Keratinocyte (primary cell): ENCODE data around the gene RAB44. TPM values are rescaled to one million over a fixed set of nuclear protein-coding genes. Genes with fewer than 3 reads are reported as not detected.

Source experiments
- DNase-seq: peaks from one replicate; pipeline ENCODE4 v3.0.0-alpha.2; 2011; ENCODE audit warnings: low read depth, missing footprints, low spot score
- FAIRE-seq: peaks from 2 replicates; lab custom pipeline; 2011; peaks lifted over from hg19 to GRCh38; lab: Jason Lieb, UNC
- H2AFZ ChIP-seq: 2 replicates; pipeline ENCODE4 v1.6.0; 2012; ENCODE audit warnings: low read length, control low read depth, inconsistent platforms; ENCODE audit not compliant: control insufficient read depth
- H3K27ac ChIP-seq: 2 replicates; pipeline ENCODE4 v1.5.1; 2011; ENCODE audit warnings: low read length; ENCODE audit not compliant: control insufficient read depth, insufficient read depth
- H3K27me3 ChIP-seq: 3 replicates; pipeline ENCODE4 v1.6.0; 2011; ENCODE audit warnings: low read length; ENCODE audit not compliant: control insufficient read depth, insufficient read depth; ENCODE audit errors: extremely low read depth
- H3K36me3 ChIP-seq, 2 experiments: 2 replicates in 1 of 2; 3 replicates in 1 of 2; pipeline ENCODE4 v1.5.1; 2011; ENCODE audit warnings: low read length in 2 of 2, mild to moderate bottlenecking in 1 of 2; ENCODE audit not compliant: control insufficient read depth in 2 of 2, insufficient read depth in 2 of 2; ENCODE audit errors: extremely low read depth in 1 of 2
- H3K4me1 ChIP-seq: 3 replicates; pipeline ENCODE4 v1.5.1; 2011; ENCODE audit warnings: low read length; ENCODE audit not compliant: control insufficient read depth, insufficient read depth; ENCODE audit errors: extremely low read depth
- H3K4me2 ChIP-seq: 3 replicates; pipeline ENCODE4 v1.6.0; 2011; ENCODE audit warnings: low read depth, low read length; ENCODE audit not compliant: control insufficient read depth, insufficient read depth; ENCODE audit errors: extremely low read depth
- H3K4me3 ChIP-seq, 3 experiments: fragments of 200-600 bp in 1 of 3; sonication (generic) in 1 of 3; 2 replicates in 2 of 3; 3 replicates in 1 of 3; pipeline ENCODE4 v1.5.1; 2011 to 2016; ENCODE audit warnings: low read length in 3 of 3, mild to moderate bottlenecking in 3 of 3, control low read depth in 2 of 3, inconsistent platforms in 1 of 3, low read depth in 1 of 3, mixed read lengths in 1 of 3, mixed run types in 1 of 3, moderate library complexity in 1 of 3; ENCODE audit not compliant: control insufficient read depth in 2 of 3, insufficient read depth in 2 of 3; ENCODE audit errors: extremely low read depth in 1 of 3
- H3K79me2 ChIP-seq: 2 replicates; pipeline ENCODE4 v1.6.0; 2012; ENCODE audit warnings: low read length; ENCODE audit not compliant: control insufficient read depth, insufficient read depth
- H3K9ac ChIP-seq: 3 replicates; pipeline ENCODE4 v1.6.0; 2011; ENCODE audit warnings: low read length; ENCODE audit not compliant: control insufficient read depth, insufficient read depth; ENCODE audit errors: extremely low read depth
- H3K9me1 ChIP-seq: 3 replicates; pipeline ENCODE4 v1.6.0; 2011; ENCODE audit warnings: low read length; ENCODE audit not compliant: control insufficient read depth, insufficient read depth; ENCODE audit errors: extremely low read depth
- H3K9me3 ChIP-seq: 2 replicates; pipeline ENCODE4 v1.5.1; 2012; ENCODE audit warnings: low read depth, low read length; ENCODE audit not compliant: control insufficient read depth
- H4K20me1 ChIP-seq: 3 replicates; pipeline ENCODE4 v1.6.0; 2011; ENCODE audit warnings: low read length; ENCODE audit not compliant: control insufficient read depth, insufficient read depth; ENCODE audit errors: extremely low read depth
- CTCF ChIP-seq, 3 experiments: IDR thresholded peaks in 1 of 3; conservative IDR thresholded peaks in 1 of 3; optimal IDR thresholded peaks in 1 of 3; 2 replicates in 2 of 3; 3 replicates in 1 of 3; pipeline versions ENCODE3 to v1.5.1; 2011; ENCODE audit warnings: low read length in 3 of 3, mild to moderate bottlenecking in 3 of 3, moderate library complexity in 2 of 3, control low read depth in 1 of 3, inconsistent platforms in 1 of 3; ENCODE audit not compliant: insufficient read depth in 2 of 3; ENCODE audit errors: extremely low read depth in 1 of 3
- EZH2 ChIP-seq: IDR thresholded peaks from one replicate; pipeline ENCODE4 v1.6.1; 2012; ENCODE audit warnings: inconsistent platforms, mild to moderate bottlenecking, low read length, moderate library complexity
- dilution Hi-C: fragments of 300-500 bp; cut with MboI; formaldehyde crosslinking; loops from one replicate; pipeline ENCODE4 v1.7.0; 2020; ENCODE audit warnings: low sequenced_read_pairs; ENCODE audit not compliant: extremely low pct_ligation_motif_present
- polyA plus RNA-seq, 5 experiments: library from polyadenylated mRNA; depleted of rRNA in 3 of 5; stranded (reverse) in 3 of 5; stranded (forward) in 1 of 5; unstranded in 1 of 5; fragments of >200 nt; gene quantifications; 1 replicate in 1 of 5; 2 replicates in 3 of 5; 3 replicates in 1 of 5; pipeline versions ENCODE4 v1.2.1 to v1.2.3, GENCODE V29; 2011 to 2012; ENCODE audit warnings: missing spikeins in 2 of 5, low read depth in 1 of 5, low replicate concordance in 1 of 5

RAB44 gene
- polyA plus RNA-seq, 1 donor (not counting 4 experiments of a cell fraction or from before 2014, with no cell fraction given): 0.03 TPM

GRCh38 chr6:36746251-36746650 lies 48.6 kb downstream of the RAB44 start:
- no peaks in the 10 kb centered on the region for H4K20me1 ChIP-seq
- FAIRE-seq (no peak), DNase-seq (no peak)
- H3K4me1 ChIP-seq: peaks cover 18% of the 10 kb centered on the region
- TF ChIP-seq CTCF (optimal IDR thresholded peaks at IDR 0.05 in 1 of 3, IDR thresholded peaks at IDR 0.05 in 1 of 3, conservative IDR thresholded peaks at IDR 0.05 in 1 of 3; ENCODE audit: extremely low read depth in 1 of 3, insufficient read depth in 2 of 3, low read length in 3 of 3) (no peak), EZH2 (no peak)
- H3K27ac ChIP-seq: no peak overlapping the region
- no peaks in the 10 kb centered on the region for H3K9me3 ChIP-seq
- no peak overlapping the region for H3K4me2 ChIP-seq
- H3K9ac ChIP-seq: no peak overlapping the region
- H3K9me1 ChIP-seq: no peaks in the 10 kb centered on the region
- no peak overlapping the region for H2AFZ ChIP-seq
- no peaks in the 10 kb centered on the region for H3K27me3 ChIP-seq
- no peak overlapping the region for H3K4me3 ChIP-seq
- H3K79me2 ChIP-seq: no peaks in the 10 kb centered on the region
- no peaks in the 10 kb centered on the region for H3K36me3 ChIP-seq
- dilution Hi-C loops: no loop called here

GRCh38 chr6:36749829-36750489 lies 52.3 kb downstream of the RAB44 start:
- H3K27me3 ChIP-seq: no peaks in the 10 kb centered on the region
- no peaks in the 10 kb centered on the region for H3K36me3 ChIP-seq
- no peak overlapping the region for H2AFZ ChIP-seq
- FAIRE-seq (no peak), DNase-seq (no peak)
- no peaks in the 10 kb centered on the region for H3K79me2 ChIP-seq
- dilution Hi-C loops: loop anchor here (10.0 kb wide), 1 partner anchor 135 kb away; no protein-coding TSS in a partner anchor
- peaks cover 3% of the 10 kb centered on the region for H3K9me1 ChIP-seq
- no peak overlapping the region for H3K9ac ChIP-seq
- TF ChIP-seq EZH2 (no peak), CTCF (optimal IDR thresholded peaks at IDR 0.05 in 1 of 3, IDR thresholded peaks at IDR 0.05 in 1 of 3, conservative IDR thresholded peaks at IDR 0.05 in 1 of 3; ENCODE audit: extremely low read depth in 1 of 3, insufficient read depth in 2 of 3, low read length in 3 of 3) (no peak)
- H3K4me3 ChIP-seq: no peak overlapping the region
- no peaks in the 10 kb centered on the region for H3K9me3 ChIP-seq
- H3K4me2 ChIP-seq: no peak overlapping the region
- H4K20me1 ChIP-seq: no peaks in the 10 kb centered on the region
- H3K27ac ChIP-seq: no peak overlapping the region
- H3K4me1 ChIP-seq: peaks cover 34% of the 10 kb centered on the region
